ENCODE measurements around the gene FGD6. TPM values are rescaled to one million over a fixed set of nuclear protein-coding genes. Genes with fewer than 3 reads are reported as not detected.

The FGD6 gene
- total and polyA plus RNA-seq, 2 experiments from 2014 or later: 12.9 to 32.4 TPM

- Histone ChIP-seq H3K27me3 (ENCODE audit: insufficient read depth) (no peaks in the 10 kb centered on the region), H3F3A (replicated peaks; ENCODE audit: low read depth) (0 out of 2 replicates have a peak, but pooled peaks cover 3% of the 10 kb centered on the region), H3K4me3 (peak overlapping the region; percentile 35; the same call in 1 of the 2 replicates), H3K9me2 (ENCODE audit: insufficient read depth) (no peaks in the 10 kb centered on the region), H3K27ac (ENCODE audit: low read depth) (peak overlapping the region; percentile 96), H2AFZ (no peak overlapping the region), H3K4me1 (ENCODE audit: insufficient read depth) (peaks cover 94% of the 10 kb centered on the region), H3K79me2 (replicated peaks; ENCODE audit: insufficient read depth) (peaks cover 85% of the 10 kb centered on the region), H4K20me1 (replicated peaks; ENCODE audit: insufficient read depth) (no peaks in the 10 kb centered on the region), H3K36me3 (ENCODE audit: insufficient read depth) (no peaks in the 10 kb centered on the region), H3K4me2 (peak overlapping the region; percentile 70)
- H3K4me1 Mint-ChIP-seq: peaks cover 83% of the 10 kb centered on the region
- peak overlapping the region; percentile 7; the same call in 1 of the 3 replicates for H3K4me3 Mint-ChIP-seq
- ATAC-seq: no peak
- peaks cover 20% of the 10 kb centered on the region for H3K36me3 Mint-ChIP-seq (ENCODE audit: low read depth)
- DNase-seq (ENCODE audit: low spot score): no peak
- peaks cover 11% of the 10 kb centered on the region for H3K27me3 Mint-ChIP-seq (ENCODE audit: insufficient read depth, low read depth, poor library complexity)
- H3K27ac Mint-ChIP-seq: peak overlapping the region; percentile 98
- H3K9me3 Mint-ChIP-seq: no peaks in the 10 kb centered on the region
- no peak for TF ChIP-seq STAT1 (IDR thresholded peaks at IDR 0.05; ENCODE audit: unreplicated experiment)
- no peak for TF ChIP-seq NANOG (IDR thresholded peaks at IDR 0.05; ENCODE audit: borderline replicate concordance)
These were observed 13.7 kb downstream of the FGD6 start for GRCh38 chr12:95203487-95204030.

- peak overlapping the region; percentile 7; the same call in 1 of the 3 replicates for H3K4me3 Mint-ChIP-seq
- H3K27ac ChIP-seq (ENCODE audit: low read depth): peak overlapping the region; percentile 96
- H3K27ac Mint-ChIP-seq: peak overlapping the region; percentile 82
- H3K79me2 ChIP-seq (replicated peaks; ENCODE audit: insufficient read depth): peaks cover 85% of the 10 kb centered on the region
- ATAC-seq: no peak
- no peak overlapping the region for H2AFZ ChIP-seq
- peaks cover 9% of the 10 kb centered on the region for H3K27me3 Mint-ChIP-seq (ENCODE audit: insufficient read depth, low read depth, poor library complexity)
- no peaks in the 10 kb centered on the region for H4K20me1 ChIP-seq (replicated peaks; ENCODE audit: insufficient read depth)
- H3K36me3 ChIP-seq (ENCODE audit: insufficient read depth): no peaks in the 10 kb centered on the region
- no peak overlapping the region for H3K4me3 ChIP-seq
- H3K4me2 ChIP-seq: peak overlapping the region; percentile 70
- no peaks in the 10 kb centered on the region for H3K27me3 ChIP-seq (ENCODE audit: insufficient read depth)
- H3K9me2 ChIP-seq (ENCODE audit: insufficient read depth): no peaks in the 10 kb centered on the region
- no peak for DNase-seq (ENCODE audit: low spot score)
- H3K4me1 Mint-ChIP-seq: peaks cover 84% of the 10 kb centered on the region
- H3F3A ChIP-seq (replicated peaks; ENCODE audit: low read depth): 0 out of 2 replicates have a peak, but pooled peaks cover 3% of the 10 kb centered on the region
- peaks cover 94% of the 10 kb centered on the region for H3K4me1 ChIP-seq (ENCODE audit: insufficient read depth)
- peaks cover 20% of the 10 kb centered on the region for H3K36me3 Mint-ChIP-seq (ENCODE audit: low read depth)
- H3K9me3 Mint-ChIP-seq: no peaks in the 10 kb centered on the region
- TF ChIP-seq EZH2phosphoT487 (IDR thresholded peaks at IDR 0.05; ENCODE audit: unreplicated experiment): no peak
- no peak for TF ChIP-seq STAT1 (IDR thresholded peaks at IDR 0.05; ENCODE audit: unreplicated experiment)
- no peak for TF ChIP-seq ZNF331 (CRISPR knock-in tag; IDR thresholded peaks at IDR 0.05; ENCODE audit: low read depth)
- TF ChIP-seq, protein P1, sequence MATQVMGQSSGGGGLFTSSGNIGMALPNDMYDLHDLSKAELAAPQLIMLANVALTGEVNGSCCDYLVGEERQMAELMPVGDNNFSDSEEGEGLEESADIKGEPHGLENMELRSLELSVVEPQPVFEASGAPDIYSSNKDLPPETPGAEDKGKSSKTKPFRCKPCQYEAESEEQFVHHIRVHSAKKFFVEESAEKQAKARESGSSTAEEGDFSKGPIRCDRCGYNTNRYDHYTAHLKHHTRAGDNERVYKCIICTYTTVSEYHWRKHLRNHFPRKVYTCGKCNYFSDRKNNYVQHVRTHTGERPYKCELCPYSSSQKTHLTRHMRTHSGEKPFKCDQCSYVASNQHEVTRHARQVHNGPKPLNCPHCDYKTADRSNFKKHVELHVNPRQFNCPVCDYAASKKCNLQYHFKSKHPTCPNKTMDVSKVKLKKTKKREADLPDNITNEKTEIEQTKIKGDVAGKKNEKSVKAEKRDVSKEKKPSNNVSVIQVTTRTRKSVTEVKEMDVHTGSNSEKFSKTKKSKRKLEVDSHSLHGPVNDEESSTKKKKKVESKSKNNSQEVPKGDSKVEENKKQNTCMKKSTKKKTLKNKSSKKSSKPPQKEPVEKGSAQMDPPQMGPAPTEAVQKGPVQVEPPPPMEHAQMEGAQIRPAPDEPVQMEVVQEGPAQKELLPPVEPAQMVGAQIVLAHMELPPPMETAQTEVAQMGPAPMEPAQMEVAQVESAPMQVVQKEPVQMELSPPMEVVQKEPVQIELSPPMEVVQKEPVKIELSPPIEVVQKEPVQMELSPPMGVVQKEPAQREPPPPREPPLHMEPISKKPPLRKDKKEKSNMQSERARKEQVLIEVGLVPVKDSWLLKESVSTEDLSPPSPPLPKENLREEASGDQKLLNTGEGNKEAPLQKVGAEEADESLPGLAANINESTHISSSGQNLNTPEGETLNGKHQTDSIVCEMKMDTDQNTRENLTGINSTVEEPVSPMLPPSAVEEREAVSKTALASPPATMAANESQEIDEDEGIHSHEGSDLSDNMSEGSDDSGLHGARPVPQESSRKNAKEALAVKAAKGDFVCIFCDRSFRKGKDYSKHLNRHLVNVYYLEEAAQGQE (IDR thresholded peaks at IDR 0.05; ENCODE audit: unreplicated experiment): no peak
- no peak for TF ChIP-seq NANOG (IDR thresholded peaks at IDR 0.05; ENCODE audit: borderline replicate concordance)
- no peak for TF ChIP-seq ZNF462 (CRISPR knock-in tag; IDR thresholded peaks at IDR 0.05)
- TF ChIP-seq, protein P2, sequence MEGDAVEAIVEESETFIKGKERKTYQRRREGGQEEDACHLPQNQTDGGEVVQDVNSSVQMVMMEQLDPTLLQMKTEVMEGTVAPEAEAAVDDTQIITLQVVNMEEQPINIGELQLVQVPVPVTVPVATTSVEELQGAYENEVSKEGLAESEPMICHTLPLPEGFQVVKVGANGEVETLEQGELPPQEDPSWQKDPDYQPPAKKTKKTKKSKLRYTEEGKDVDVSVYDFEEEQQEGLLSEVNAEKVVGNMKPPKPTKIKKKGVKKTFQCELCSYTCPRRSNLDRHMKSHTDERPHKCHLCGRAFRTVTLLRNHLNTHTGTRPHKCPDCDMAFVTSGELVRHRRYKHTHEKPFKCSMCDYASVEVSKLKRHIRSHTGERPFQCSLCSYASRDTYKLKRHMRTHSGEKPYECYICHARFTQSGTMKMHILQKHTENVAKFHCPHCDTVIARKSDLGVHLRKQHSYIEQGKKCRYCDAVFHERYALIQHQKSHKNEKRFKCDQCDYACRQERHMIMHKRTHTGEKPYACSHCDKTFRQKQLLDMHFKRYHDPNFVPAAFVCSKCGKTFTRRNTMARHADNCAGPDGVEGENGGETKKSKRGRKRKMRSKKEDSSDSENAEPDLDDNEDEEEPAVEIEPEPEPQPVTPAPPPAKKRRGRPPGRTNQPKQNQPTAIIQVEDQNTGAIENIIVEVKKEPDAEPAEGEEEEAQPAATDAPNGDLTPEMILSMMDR (conservative IDR thresholded peaks at IDR 0.05; ENCODE audit: low read depth in 2 of 2): no peak
- TF ChIP-seq CREB1 (CRISPR knock-in tag; IDR thresholded peaks at IDR 0.05; ENCODE audit: low read depth): no peak
These were observed 14.4 kb downstream of the FGD6 start for GRCh38 chr12:95202691-95203486.
